Ishikawa (cell line): Measurements from ENCODE around the gene UCP1.

Experiments used
- CEBPB ChIP-seq: IDR thresholded peaks from 2 replicates; pipeline ENCODE4 v1.6.1; 2012
- CREB1 ChIP-seq: IDR thresholded peaks from 2 replicates; pipeline ENCODE4 v1.6.1; 2012; ENCODE audit warnings: low read depth
- EGR1 ChIP-seq: IDR thresholded peaks from 2 replicates; pipeline ENCODE4 v1.6.1; 2012
- EP300 ChIP-seq: IDR thresholded peaks from 2 replicates; pipeline ENCODE4 v1.6.1; 2012; ENCODE audit warnings: borderline replicate concordance
- FOXM1 ChIP-seq: IDR thresholded peaks from 2 replicates; pipeline ENCODE4 v1.6.1; 2012; ENCODE audit warnings: low read depth, borderline replicate concordance
- MAX ChIP-seq: IDR thresholded peaks from 2 replicates; pipeline ENCODE4 v1.6.1; 2012
- NFIC ChIP-seq: IDR thresholded peaks from 2 replicates; pipeline ENCODE4 v1.6.1; 2012
- RAD21 ChIP-seq: IDR thresholded peaks from 2 replicates; pipeline ENCODE4 v1.6.1; 2012; ENCODE audit warnings: low read depth
- REST ChIP-seq: IDR thresholded peaks from 2 replicates; pipeline ENCODE4 v1.6.1; 2012; ENCODE audit warnings: low read depth, mild to moderate bottlenecking
- TAF1 ChIP-seq: IDR thresholded peaks from 2 replicates; pipeline ENCODE4 v1.6.1; 2012; ENCODE audit warnings: low read depth, mild to moderate bottlenecking
- TCF12 ChIP-seq: IDR thresholded peaks from 2 replicates; pipeline ENCODE4 v1.6.1; 2012; ENCODE audit warnings: low read depth
- TEAD4 ChIP-seq: IDR thresholded peaks from 2 replicates; pipeline ENCODE4 v1.6.1; 2012
- USF1 ChIP-seq: IDR thresholded peaks from 2 replicates; pipeline ENCODE4 v1.6.1; 2012
- YY1 ChIP-seq: IDR thresholded peaks from 2 replicates; pipeline ENCODE4 v1.6.1; 2012; ENCODE audit warnings: low read depth
- ZBTB7A ChIP-seq: IDR thresholded peaks from 2 replicates; pipeline ENCODE4 v1.6.1; 2012; ENCODE audit warnings: low read depth

UCP1 gene

GRCh38 chr4:140609548-140610425 is 41.0 kb upstream of the UCP1 start:
- TF ChIP-seq YY1 = 0 out of 2 replicates have a peak, but pooled peaks have one; percentile 28
- TF ChIP-seq RAD21 = peak; percentile 67
- TF ChIP-seq TEAD4 = no peak

- no peak for TF ChIP-seq YY1
- TF ChIP-seq RAD21 = peak; percentile 8; the same call in 1 of the 2 replicates
Measured at GRCh38 chr4:140607852-140608251, 39.1 kb upstream of the UCP1 start.

GRCh38 chr4:140604544-140604943 is 35.8 kb upstream of the UCP1 start:
- no peak for TF ChIP-seq EP300

GRCh38 chr4:140603286-140603685 is 34.5 kb upstream of the UCP1 start:
- TF ChIP-seq MAX (no peak), CREB1 (no peak), USF1 (no peak), TCF12 (no peak), TEAD4 (no peak), REST (no peak), ZBTB7A (no peak), FOXM1 (no peak), EP300 (no peak), TAF1 (no peak), NFIC (no peak), YY1 (no peak), RAD21 (no peak), EGR1 (no peak), CEBPB (no peak)

GRCh38 chr4:140602714-140603113 is 34.0 kb upstream of the UCP1 start:
- TF ChIP-seq TEAD4 = no peak
- TF ChIP-seq ZBTB7A = no peak
- no peak for TF ChIP-seq EP300
- TF ChIP-seq TAF1 = no peak
- no peak for TF ChIP-seq RAD21
- TF ChIP-seq EGR1 = no peak
- TF ChIP-seq YY1 = no peak
- TF ChIP-seq TCF12 = no peak
- TF ChIP-seq USF1 = no peak
- no peak for TF ChIP-seq CEBPB
- no peak for TF ChIP-seq CREB1
- no peak for TF ChIP-seq NFIC
- TF ChIP-seq FOXM1 = no peak
- no peak for TF ChIP-seq REST
- TF ChIP-seq MAX = no peak

GRCh38 chr4:140600408-140600807 is 31.6 kb upstream of the UCP1 start:
- no peak for TF ChIP-seq REST
- TF ChIP-seq RAD21 = no peak
- no peak for TF ChIP-seq TCF12
- TF ChIP-seq YY1 = no peak
- TF ChIP-seq TEAD4 = no peak
- no peak for TF ChIP-seq CREB1
- TF ChIP-seq FOXM1 = no peak
- TF ChIP-seq MAX = no peak
- TF ChIP-seq NFIC = no peak
